ENCODE data around the gene SLC2A1.
A peak's percentile ranks its signal among the peaks of the same experiment; 100 is the strongest.
"Not testable (repeated sequence)": the region's sequence is repeated elsewhere in the genome, so short reads cannot be mapped to it uniquely, and the experiment has no call there.

Gene SLC2A1

GRCh38 chr1:42929434-42930177, 29.1 kb downstream of the SLC2A1 start:
- no peak for DNase-seq (ENCODE audit: low read depth)

DNA sequence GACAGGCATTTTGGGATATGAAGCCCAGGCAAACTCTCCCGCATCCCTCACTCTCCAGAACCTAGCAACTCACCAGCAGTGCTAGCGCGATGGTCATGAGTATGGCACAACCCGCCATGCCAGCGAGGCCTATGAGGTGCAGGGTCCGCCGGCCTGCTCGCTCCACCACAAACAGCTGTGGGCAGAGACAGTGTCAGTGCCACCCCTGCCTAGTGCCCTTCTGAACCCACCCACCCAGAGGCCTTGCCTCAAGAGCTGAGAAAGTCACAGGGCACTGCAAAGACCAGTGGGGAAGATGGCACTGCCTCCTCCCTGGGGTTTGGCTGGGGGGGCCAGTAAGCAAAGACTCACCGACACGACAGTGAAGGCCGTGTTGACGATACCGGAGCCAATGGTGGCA, 29.8 kb downstream of the SLC2A1 start:
- no peak for DNase-seq (ENCODE audit: low read depth)

- DNase-seq (ENCODE audit: low read depth): no peak
Observed at GRCh38 chr1:42927920-42928505, 30.7 kb downstream of the SLC2A1 start.

DNA sequence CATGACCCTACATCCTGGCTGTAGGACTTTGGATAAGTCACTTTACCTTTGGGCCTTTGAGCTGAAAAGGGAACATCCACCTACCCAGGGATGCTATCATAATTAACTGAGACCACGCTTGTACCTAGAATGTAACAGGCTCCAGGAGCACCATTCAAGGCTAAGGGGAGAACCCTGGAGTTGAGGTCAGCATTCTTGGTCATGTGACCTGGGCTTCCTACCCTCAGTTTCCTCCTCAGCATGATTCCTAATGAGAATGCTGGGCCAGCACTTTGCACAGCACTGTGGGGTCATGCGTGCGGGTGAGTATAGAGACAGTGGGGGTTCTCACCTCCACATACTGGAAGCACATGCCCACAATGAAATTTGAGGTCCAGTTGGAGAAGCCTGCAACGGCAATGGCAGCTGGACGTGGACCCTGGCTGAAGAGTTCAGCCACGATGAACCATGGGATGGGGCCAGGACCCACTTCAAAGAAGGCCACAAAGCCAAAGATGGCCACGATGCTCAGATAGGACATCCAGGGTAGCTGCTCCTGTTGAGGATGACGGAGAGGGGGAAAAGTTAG, 31.3 kb downstream of the SLC2A1 start:
- no peak for DNase-seq (ENCODE audit: low read depth)

- no peak for DNase-seq (ENCODE audit: low read depth)
Observed at GRCh38 chr1:42926879-42927242, 31.8 kb downstream of the SLC2A1 start.

DNA sequence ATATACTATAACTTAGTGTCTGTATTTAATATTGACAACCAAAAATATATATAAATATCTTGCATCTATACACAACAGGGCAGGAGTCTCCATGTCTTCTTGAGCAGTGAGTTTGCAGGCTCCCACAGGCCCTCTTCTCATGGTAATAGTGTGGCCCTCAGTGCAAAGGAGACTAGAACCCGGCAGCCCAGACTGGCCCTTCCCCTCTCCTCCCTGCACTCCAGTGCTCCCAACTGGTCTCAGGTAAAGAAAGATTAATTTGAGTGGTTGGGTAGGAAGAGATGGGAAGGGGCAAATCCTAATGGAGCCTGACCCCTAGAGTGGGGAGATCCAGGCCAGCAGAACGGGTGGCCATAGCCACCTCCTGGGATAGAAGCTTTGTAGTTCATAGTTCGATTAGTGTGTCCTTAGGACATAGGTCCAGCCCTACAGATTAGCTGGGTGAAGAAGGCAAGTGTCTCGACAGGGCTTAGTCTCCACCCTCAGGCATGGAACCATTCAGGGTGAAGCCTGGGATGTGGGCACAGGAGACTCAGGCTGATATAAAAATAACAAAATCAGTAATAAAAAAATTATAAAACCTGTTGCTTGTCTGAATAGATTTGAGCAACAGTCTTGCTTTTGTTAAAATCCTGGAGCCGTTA, 32.3 kb downstream of the SLC2A1 start:
- DNase-seq (ENCODE audit: low read depth): no peak

- DNase-seq (ENCODE audit: low read depth): no peak
Observed at GRCh38 chr1:42924851-42925760, 33.6 kb downstream of the SLC2A1 start.

DNA sequence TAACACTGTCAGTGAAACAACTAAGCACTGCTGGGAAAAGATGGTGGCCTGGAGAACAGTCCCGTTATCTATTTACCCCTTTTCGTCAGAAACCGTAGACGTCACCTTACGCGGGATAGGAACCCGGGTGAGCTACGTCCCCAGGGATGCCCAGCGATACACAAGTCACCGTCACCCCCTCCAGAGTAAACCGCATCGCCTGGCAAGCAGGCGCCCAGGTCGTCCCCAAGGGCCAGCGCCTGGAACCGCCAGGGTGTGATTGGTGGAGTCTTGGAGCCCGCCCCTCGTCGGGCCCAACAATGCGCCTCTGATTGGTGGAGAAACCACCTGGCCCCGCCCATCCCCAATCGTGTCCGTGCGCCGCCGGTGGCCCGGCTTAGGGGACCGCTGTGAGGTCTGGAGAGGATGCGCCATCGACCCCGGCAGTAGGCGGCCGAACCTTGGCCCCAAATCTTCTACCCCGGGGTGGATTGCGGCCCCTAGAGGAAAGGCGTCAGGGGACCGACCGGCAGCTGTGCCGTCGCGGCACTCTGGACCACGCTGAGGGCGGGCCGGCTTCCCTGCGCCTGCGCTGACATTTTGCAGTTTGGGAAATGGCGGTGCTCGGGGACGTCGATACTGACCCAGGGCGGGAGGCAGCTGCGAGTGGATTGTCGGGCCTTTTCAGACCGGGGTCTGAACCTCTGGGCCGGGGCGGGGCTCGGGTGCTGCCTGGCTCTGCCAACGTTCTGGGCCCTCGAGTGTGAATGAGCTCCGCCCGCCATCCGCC, 34.4 kb downstream of the SLC2A1 start:
- DNase-seq (ENCODE audit: low read depth): peak; percentile 61

DNA sequence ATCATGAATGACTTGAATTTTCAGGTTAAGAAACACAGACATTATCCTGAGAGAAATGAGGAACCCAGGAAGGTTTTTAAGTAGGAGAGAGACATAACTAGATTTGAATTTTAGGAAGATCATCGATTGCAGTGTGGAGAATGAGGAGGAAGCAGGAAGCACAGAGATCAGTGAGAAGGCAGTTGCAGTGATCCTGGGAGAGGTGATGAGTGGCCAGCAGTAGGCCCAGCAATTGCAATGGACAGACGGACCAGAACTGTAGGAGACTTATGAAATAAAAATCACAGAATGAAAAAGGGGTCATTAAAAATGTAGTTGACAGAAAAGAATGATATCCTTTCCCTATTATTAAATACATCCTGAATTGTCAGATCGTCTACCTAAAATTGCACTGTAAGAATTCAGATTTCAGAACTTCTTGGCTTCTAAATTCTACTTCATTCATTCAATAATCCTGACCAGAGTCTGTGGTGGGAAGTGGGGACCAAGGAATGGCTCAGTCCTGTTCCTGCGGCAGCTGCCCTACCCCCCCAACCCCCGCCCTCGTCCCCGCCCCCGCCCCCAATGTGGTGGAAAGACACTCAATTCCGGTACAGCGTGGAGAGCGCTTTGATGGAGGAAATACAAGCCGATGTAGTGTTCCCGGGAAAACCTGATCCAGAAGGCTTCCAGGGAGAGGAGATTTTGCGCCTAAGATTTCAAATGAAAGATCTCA, 35.1 kb downstream of the SLC2A1 start:
- no peak for DNase-seq (ENCODE audit: low read depth)

GRCh38 chr1:42922687-42923366, 35.8 kb downstream of the SLC2A1 start:
- peak; percentile 29 for DNase-seq (ENCODE audit: low read depth)

GRCh38 chr1:42921769-42922168, 36.9 kb downstream of the SLC2A1 start:
- no peak for DNase-seq (ENCODE audit: low read depth)

GRCh38 chr1:42919651-42920050, 39.0 kb downstream of the SLC2A1 start:
- DNase-seq (ENCODE audit: low read depth): not testable (repeated sequence)

DNA sequence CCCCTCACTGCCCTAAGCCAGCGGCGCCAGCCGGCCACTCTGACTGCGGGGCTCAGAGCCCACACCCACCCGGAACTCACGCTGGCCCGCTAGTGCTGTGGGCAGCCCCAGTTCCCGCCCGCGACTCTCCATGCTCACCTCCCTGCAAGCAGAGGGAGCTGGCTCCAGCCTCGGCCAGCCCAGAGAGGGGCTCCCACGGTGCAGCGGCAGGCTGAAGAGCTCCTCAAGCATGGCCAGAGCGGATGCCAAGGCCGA, 41.5 kb downstream of the SLC2A1 start:
- DNase-seq (ENCODE audit: low read depth): no peak

GRCh38 chr1:42915456-42915855, 43.2 kb downstream of the SLC2A1 start:
- no peak for DNase-seq (ENCODE audit: low read depth)

- no peak for DNase-seq (ENCODE audit: low read depth)
Observed at GRCh38 chr1:42914092-42914627, 44.5 kb downstream of the SLC2A1 start.

GRCh38 chr1:42913426-42914091, 45.1 kb downstream of the SLC2A1 start:
- DNase-seq (ENCODE audit: low read depth): peak; percentile 34

- no peak for DNase-seq (ENCODE audit: low read depth)
Observed at GRCh38 chr1:42910985-42911384, 47.7 kb downstream of the SLC2A1 start.

DNA sequence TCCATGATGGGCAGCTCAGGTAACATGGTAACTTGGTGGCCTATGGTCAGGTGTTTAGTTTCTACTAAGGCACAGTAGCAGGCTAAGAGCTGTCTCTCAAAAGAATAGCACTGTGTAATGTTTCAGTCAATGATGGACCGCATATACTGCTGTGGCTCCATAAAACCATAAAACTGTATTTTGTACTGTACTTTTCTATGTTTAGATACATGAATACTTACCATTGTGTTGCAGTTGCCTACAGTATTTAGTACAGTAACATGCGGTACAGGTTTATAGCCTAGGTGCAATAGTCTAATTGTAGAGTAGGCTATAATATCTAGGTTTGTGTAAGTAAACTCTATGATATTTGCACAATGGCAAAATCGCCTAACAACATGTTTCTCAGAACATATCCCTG, 50.6 kb downstream of the SLC2A1 start:
- DNase-seq (ENCODE audit: low read depth): no peak

DNA sequence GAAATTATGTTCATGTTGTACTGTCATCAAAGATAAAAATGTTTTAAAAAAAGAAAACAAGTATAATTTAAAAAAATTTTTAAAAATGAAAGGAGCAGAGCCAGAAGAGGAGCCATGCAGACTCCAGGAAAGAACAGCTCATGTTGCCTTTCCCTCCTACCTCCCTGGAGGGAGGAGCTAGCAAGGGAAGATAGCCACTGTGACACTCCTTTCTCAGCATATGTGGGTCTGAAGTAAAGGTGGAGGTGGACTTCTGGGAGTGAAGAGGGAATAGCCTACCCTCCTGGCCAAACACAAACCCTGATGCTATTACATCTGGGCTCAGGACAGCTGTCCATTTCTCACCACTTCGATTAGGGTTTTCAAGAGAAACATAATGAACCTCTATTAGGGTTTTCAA, 54.2 kb downstream of the SLC2A1 start:
- DNase-seq (ENCODE audit: low read depth): no peak

GRCh38 chr1:42899960-42900359, 58.7 kb downstream of the SLC2A1 start:
- not testable (repeated sequence) for DNase-seq (ENCODE audit: low read depth)
